A549 (cell line): ENCODE results near the gene MB21D2. TPM values are rescaled to one million over a fixed set of nuclear protein-coding genes. Genes with fewer than 3 reads are reported as not detected.

ENCODE experiments used
- ATAC-seq, 2 experiments: fragments of 200-7000 bp in 1 of 2; fragments of >200 bp in 1 of 2; cut with Nextera tagmentation in 1 of 2; cut with Tn5 transposase in 1 of 2; 3 replicates each; pipeline versions ENCODE4 v1.8.0 to v1.9.1; 2018 to 2020; ENCODE audit warnings: mild to moderate bottlenecking in 1 of 2, moderate library complexity in 1 of 2
- CTCF ChIA-PET: fragments of 300-600 bp; sonication (Branson Sonifier 250); formaldehyde crosslinking; extraction: SDS; loops from one replicate; lab custom pipeline; 2021; ENCODE audit warnings: antibody characterized with exemption, inconsistent platforms; lab: Yijun Ruan, JAX
- POLR2A ChIA-PET: fragments of 350-600 bp; formaldehyde crosslinking; extraction: SDS; loops from one replicate; lab custom pipeline; 2021; ENCODE audit warnings: antibody characterized with exemption, inconsistent platforms; lab: Yijun Ruan, JAX
- DNase-seq, 2 experiments: peaks; one replicate each; pipeline versions ENCODE4 v3.0.0 to v3.0.0-alpha.2; 2011 to 2016; ENCODE audit warnings: low read depth in 1 of 2, low spot score in 1 of 2
- FAIRE-seq: peaks from 2 replicates; lab custom pipeline; 2011; peaks lifted over from hg19 to GRCh38; lab: Jason Lieb, UNC
- H3K27ac ChIP-seq, 2 experiments: fragments of >200 bp; sonication (Bioruptor Twin); formaldehyde crosslinking; 3 replicates each; pipeline ENCODE4 v1.5.1; 2016 to 2017
- H3K4me1 ChIP-seq: fragments of >200 bp; sonication (Bioruptor Twin); formaldehyde crosslinking; 3 replicates; pipeline ENCODE4 v1.6.1; 2016
- H3K4me2 ChIP-seq: fragments of >200 bp; sonication (Bioruptor Twin); formaldehyde crosslinking; 3 replicates; pipeline ENCODE4 v1.6.1; 2016
- H3K4me3 ChIP-seq: fragments of >200 bp; sonication (Bioruptor Twin); formaldehyde crosslinking; 3 replicates; pipeline ENCODE4 v1.5.1; 2016
- H3K9me3 ChIP-seq: fragments of >200 bp; sonication (Bioruptor Twin); formaldehyde crosslinking; 3 replicates; pipeline ENCODE4 v1.6.1; 2016
- BCL3 ChIP-seq: fragments of >200 bp; sonication (Bioruptor Twin); formaldehyde crosslinking; IDR thresholded peaks from 3 replicates; pipeline ENCODE4 v1.6.1; 2016
- CBX2 ChIP-seq: fragments of 200-600 bp; sonication (generic); IDR thresholded peaks from 2 replicates; pipeline ENCODE4 v1.6.1; 2016; ENCODE audit warnings: low read depth, mild to moderate bottlenecking, borderline replicate concordance
- CEBPB ChIP-seq, 2 experiments: fragments of >200 bp in 1 of 2; sonication (Bioruptor Twin) in 1 of 2; formaldehyde crosslinking in 1 of 2; IDR thresholded peaks; 2 replicates each; pipeline ENCODE4 v1.6.1; 2012 to 2016
- CHD4 ChIP-seq: fragments of 200-600 bp; sonication (generic); IDR thresholded peaks from 2 replicates; pipeline ENCODE4 v1.6.1; 2016; ENCODE audit warnings: antibody characterized with exemption, mild to moderate bottlenecking, borderline replicate concordance
- EP300 ChIP-seq, 2 experiments: fragments of >200 bp; sonication (Bioruptor Twin); formaldehyde crosslinking; IDR thresholded peaks; 2 replicates in 1 of 2; 3 replicates in 1 of 2; pipeline ENCODE4 v1.6.1; 2016 to 2017
- FOSL2 ChIP-seq, 2 experiments: fragments of 450-650 bp in 1 of 2; fragments of >200 bp in 1 of 2; sonication (Bioruptor Twin) in 1 of 2; formaldehyde crosslinking; IDR thresholded peaks; 2 replicates each; pipeline versions ENCODE4 v1.5.0 to v1.6.1; 2016 to 2020; ENCODE audit warnings: mild to moderate bottlenecking in 1 of 2, moderate library complexity in 1 of 2
- GATA3 ChIP-seq: IDR thresholded peaks from 2 replicates; pipeline ENCODE4 v1.6.1; 2012; ENCODE audit warnings: borderline replicate concordance
- JUN ChIP-seq, 2 experiments: fragments of >200 bp; sonication (Bioruptor Twin); formaldehyde crosslinking; IDR thresholded peaks; 2 replicates in 1 of 2; 3 replicates in 1 of 2; pipeline ENCODE4 v1.6.1; 2016 to 2017
- JUNB ChIP-seq: fragments of >200 bp; sonication (Bioruptor Twin); formaldehyde crosslinking; IDR thresholded peaks from 2 replicates; pipeline ENCODE4 v1.6.1; 2016
- KDM1A ChIP-seq: fragments of 200-600 bp; sonication (generic); IDR thresholded peaks from 2 replicates; pipeline ENCODE4 v1.6.1; 2016; ENCODE audit warnings: low read depth, mild to moderate bottlenecking
- MAX ChIP-seq: IDR thresholded peaks from 2 replicates; pipeline ENCODE4 v1.6.1; 2012
- NFE2L2 ChIP-seq: fragments of 150-350 bp; conservative IDR thresholded peaks from 2 replicates; pipeline ENCODE4 v1.6.1; 2014; ENCODE audit warnings: low read length
- NPAS2 ChIP-seq: fragments of 250-450 bp; sonication (Bioruptor Pico); IDR thresholded peaks from 2 replicates; pipeline ENCODE4 v1.8.0; 2022; ENCODE audit warnings: mild to moderate bottlenecking, moderate library complexity, borderline replicate concordance
- PBX3 ChIP-seq: IDR thresholded peaks from 2 replicates; pipeline ENCODE4 v1.6.1; 2012
- POLR2A ChIP-seq: IDR thresholded peaks from 2 replicates; pipeline ENCODE4 v1.6.1; 2012; ENCODE audit warnings: mild to moderate bottlenecking, low read length
- POLR2AphosphoS2 ChIP-seq: conservative IDR thresholded peaks from 2 replicates; pipeline ENCODE4 v1.6.1; 2012; ENCODE audit warnings: low read length, improper control_type of control experiment, inconsistent platforms
- RAD21 ChIP-seq, 2 experiments: fragments of >200 bp in 1 of 2; sonication (Bioruptor Twin) in 1 of 2; formaldehyde crosslinking in 1 of 2; IDR thresholded peaks in 1 of 2; conservative IDR thresholded peaks in 1 of 2; 2 replicates in 1 of 2; 3 replicates in 1 of 2; pipeline ENCODE4 v1.6.1; 2012 to 2018; ENCODE audit warnings: inconsistent platforms in 1 of 2
- RCOR1 ChIP-seq: fragments of 150-350 bp; IDR thresholded peaks from 2 replicates; pipeline ENCODE4 v1.6.1; 2014; ENCODE audit warnings: antibody characterized with exemption, low read length, low read depth
- RNF2 ChIP-seq: fragments of 200-600 bp; sonication (generic); IDR thresholded peaks from 2 replicates; pipeline ENCODE4 v1.6.1; 2016; ENCODE audit warnings: low read depth, mild to moderate bottlenecking, antibody characterized with exemption, moderate library complexity, borderline replicate concordance
- SREBF2 ChIP-seq: fragments of 450-650 bp; IDR thresholded peaks from 2 replicates; pipeline ENCODE4 v1.6.1; 2014; ENCODE audit warnings: mild to moderate bottlenecking, moderate library complexity
- USF2 ChIP-seq: fragments of 450-650 bp; IDR thresholded peaks from 2 replicates; pipeline ENCODE4 v1.6.1; 2014; ENCODE audit warnings: antibody characterized with exemption
- ZSCAN20 ChIP-seq: fragments of 250-450 bp; sonication (Bioruptor Pico); IDR thresholded peaks from 2 replicates; pipeline ENCODE4 v1.8.0; 2022; ENCODE audit warnings: mild to moderate bottlenecking, moderate library complexity
- WGBS: methylation state at CpG from one replicate; pipeline ENCODE4 v1.1.6; 2017; ENCODE audit errors: missing lambda C conversion rate; 5-methylcytosine and 5-hydroxymethylcytosine counted together
- polyA plus RNA-seq, 4 experiments: library from polyadenylated mRNA; depleted of rRNA in 3 of 4; stranded (reverse); fragments of >200 nt; fragmentation: RNase III in 1 of 4; extraction: RNeasy Plus Mini Kit Qiagen cat#74134 plus additional on column Dnase treatment in 1 of 4; gene quantifications; 2 replicates in 3 of 4; 3 replicates in 1 of 4; pipeline ENCODE4 v1.2.3, GENCODE V29; 2011 to 2017

Gene MB21D2
- polyA plus RNA-seq, 2 of the 4 experiments (the other 2 are of a cell fraction), result 4.8 to 7.5 TPM

- TF ChIP-seq GATA3 (peak; percentile 40; the same call in 1 of the 2 replicates), RAD21 (conservative IDR thresholded peaks at IDR 0.05 in 1 of 2, IDR thresholded peaks at IDR 0.05 in 1 of 2) (no peak)
- POLR2A ChIA-PET, result no interaction called here
- peaks cover 73% of the 10 kb centered on the region for H3K4me1 ChIP-seq
- H3K27ac ChIP-seq, result peak overlapping the region; percentile 23 to 97; a peak in 3 of 6 replicates
- DNase-seq, result no peak
- ATAC-seq, result no peak
- CTCF ChIA-PET, result interaction anchor here (1.5 to 1.7 kb wide), 2 partner anchors 23 to 82 kb away, joined by 3 to 5 read pairs; partner anchors contain the start of gene MB21D2
- 48% methylated on average over 5 of the region's 5 CpGs for WGBS
- H3K4me2 ChIP-seq, result peak overlapping the region; percentile 26; the same call in 1 of the 3 replicates
- H3K9me3 ChIP-seq, result no peaks in the 10 kb centered on the region
- FAIRE-seq, result no peak
- no peak overlapping the region for H3K4me3 ChIP-seq
Observed at GRCh38 chr3:192894676-192895075, 23.0 kb downstream of the MB21D2 start.

- TF ChIP-seq FOSL2 (IDR thresholded peaks at IDR 0.05), result peak; percentile 53; the same call in 1 of the 2 replicates
- peak; percentile 91 for TF ChIP-seq FOSL2 (CRISPR knock-in tag; IDR thresholded peaks at IDR 0.05)
- no peak for TF ChIP-seq CBX2
- TF ChIP-seq EP300 (IDR thresholded peaks at IDR 0.05), result peak; percentile 52 to 76; a peak in 2 of 5 replicates
- TF ChIP-seq CEBPB (IDR thresholded peaks at IDR 0.05), result peak in 1 of 2 experiments; percentile 48; a peak in 1 of 4 replicates
- TF ChIP-seq MAX, result peak; percentile 58; the same call in 1 of the 2 replicates
- no peak for TF ChIP-seq USF2
- TF ChIP-seq JUNB, result peak; percentile 61
- TF ChIP-seq GATA3, result peak; percentile 75; the same call in 1 of the 2 replicates
- peak; percentile 57 to 73; a peak in 2 of 5 replicates for TF ChIP-seq JUN (IDR thresholded peaks at IDR 0.05)
- H3K9me3 ChIP-seq, result no peaks in the 10 kb centered on the region
- peak overlapping the region; percentile 83 for H3K4me2 ChIP-seq
- peaks cover 76% of the 10 kb centered on the region for H3K4me1 ChIP-seq
- 4% methylated on average over 13 of the region's 13 CpGs for WGBS
- H3K4me3 ChIP-seq, result peak overlapping the region; percentile 13; the same call in 1 of the 3 replicates
- ChIA-PET CTCF (interaction anchor here (1.4 to 1.9 kb wide), 5 partner anchors 14 to 80 kb away, joined by 3 to 5 read pairs (median 5); no protein-coding TSS in a partner anchor), POLR2A (interaction anchor here (0.6 to 1.6 kb wide), 4 partner anchors 13 to 74 kb away, joined by 3 to 4 read pairs (median 3); partner anchors contain the start of gene MB21D2)
- FAIRE-seq, result no peak
- peak; percentile 78 to 84 for ATAC-seq
- peak; percentile 74 to 90 for DNase-seq
- H3K27ac ChIP-seq, result peak overlapping the region; percentile 85 to 97
Observed at GRCh38 chr3:192892981-192893700, 24.5 kb downstream of the MB21D2 start.

GRCh38 chr3:192890347-192891335 is 27.0 kb downstream of the MB21D2 start:
- 73% methylated on average over 13 of the region's 13 CpGs for WGBS
- Histone ChIP-seq H3K4me3 (no peak overlapping the region), H3K4me1 (peaks cover 77% of the 10 kb centered on the region), H3K4me2 (peak overlapping the region; percentile 83), H3K27ac (peak overlapping the region; percentile 85 to 97), H3K9me3 (no peaks in the 10 kb centered on the region)
- FAIRE-seq (no peak), ATAC-seq (no peak), DNase-seq (no peak)
- POLR2A ChIA-PET, result interaction anchor here (0.7 to 1.0 kb wide), 2 partner anchors 27 kb away, joined by 3 read pairs; partner anchors contain the start of gene MB21D2
- TF ChIP-seq RAD21 (conservative IDR thresholded peaks at IDR 0.05 in 1 of 2, IDR thresholded peaks at IDR 0.05 in 1 of 2) (no peak), FOSL2 (IDR thresholded peaks at IDR 0.05) (no peak), FOSL2 (CRISPR knock-in tag; IDR thresholded peaks at IDR 0.05) (peak; percentile 12; the same call in 1 of the 2 replicates)
- CTCF ChIA-PET, result no interaction called here

- FAIRE-seq (no peak), DNase-seq (no peak), ATAC-seq (no peak)
- ChIA-PET CTCF (interaction anchor here (0.8 to 2.0 kb wide), 5 partner anchors 10 to 151 kb away, joined by 4 to 7 read pairs (median 5); no protein-coding TSS in a partner anchor), POLR2A (interaction anchor here (1.7 kb wide), 1 partner anchor 28 kb away, joined by 12 read pairs; the partner anchor contains the start of gene MB21D2)
- Histone ChIP-seq H3K4me1 (peaks cover 78% of the 10 kb centered on the region), H3K4me2 (peak overlapping the region; percentile 83), H3K9me3 (no peaks in the 10 kb centered on the region), H3K4me3 (no peak overlapping the region), H3K27ac (peak overlapping the region; percentile 85 to 97)
- 36% methylated on average over 3 of the region's 3 CpGs for WGBS
- TF ChIP-seq POLR2AphosphoS2 (no peak), CBX2 (no peak), RAD21 (conservative IDR thresholded peaks at IDR 0.05 in 1 of 2, IDR thresholded peaks at IDR 0.05 in 1 of 2) (no peak), RNF2 (no peak), BCL3 (no peak), POLR2A (no peak), PBX3 (no peak), NFE2L2 (no peak), KDM1A (no peak), ZSCAN20 (CRISPR knock-in tag) (no peak), RCOR1 (no peak), NPAS2 (CRISPR knock-in tag) (no peak), CHD4 (no peak), SREBF2 (no peak)
Observed at GRCh38 chr3:192889679-192890078, 28.0 kb downstream of the MB21D2 start.
